K562 (cell line): ENCODE results near the gene EZH1. TPM values are rescaled to one million over a fixed set of nuclear protein-coding genes. Genes with fewer than 3 reads are reported as not detected.
A peak's percentile ranks its signal among the peaks of the same experiment; 100 is the strongest.

Source experiments
- ATAC-seq: fragments of 200-7000 bp; cut with Tn5 transposase; 3 replicates; pipeline ENCODE4 v1.9.1; 2020; ENCODE audit warnings: moderate library complexity
- BruUV-seq: library from RNA; stranded (reverse); fragments of 400-500 nt; replicated peaks from 2 replicates; lab custom pipeline; 2021; lab: Mats Ljungman, UMichigan
- CTCF ChIA-PET: fragments of 300-600 bp; formaldehyde crosslinking; extraction: SDS; loops from one replicate; lab custom pipeline; 2021; ENCODE audit warnings: low intra/inter-chr PET ratio; lab: Yijun Ruan, JAX
- POLR2A ChIA-PET: fragments of 300-600, 350-650 bp; sonication (Branson Sonifier 250); formaldehyde crosslinking; extraction: SDS; loops from one replicate; lab custom pipeline; 2021; ENCODE audit warnings: antibody characterized with exemption, inconsistent platforms; lab: Yijun Ruan, JAX
- DNase-seq, 4 experiments: peaks; one replicate each; pipeline versions ENCODE4 v3.0.0 to v3.0.0-alpha.2; 2011 to 2018; ENCODE audit warnings: low spot score in 3 of 4, mixed read lengths in 3 of 4; ENCODE audit errors: extremely low read depth in 1 of 4
- FAIRE-seq: peaks from 2 replicates; lab custom pipeline; 2011; peaks lifted over from hg19 to GRCh38; lab: Jason Lieb, UNC
- H2AFZ ChIP-seq: 2 replicates; pipeline ENCODE4 v1.6.0; 2011; ENCODE audit warnings: low read depth, low read length, control low read depth, inconsistent platforms
- H3K27ac ChIP-seq: fragments of 200-600 bp; 3 replicates; pipeline ENCODE4 v1.8.0; 2011; ENCODE audit warnings: low read depth, mild to moderate bottlenecking, control low read depth, inconsistent platforms, low read length, moderate library complexity, mixed read lengths; ENCODE audit errors: extremely low read depth
- H3K27me3 ChIP-seq, 2 experiments: fragments of 300-600 bp in 1 of 2; 2 replicates in 1 of 2; 3 replicates in 1 of 2; pipeline versions ENCODE4 v1.6.0 to v1.8.0; 2011; ENCODE audit warnings: inconsistent platforms in 2 of 2, low read length in 2 of 2, mild to moderate bottlenecking in 1 of 2, mixed read lengths in 1 of 2, moderate library complexity in 1 of 2; ENCODE audit not compliant: control insufficient read depth in 2 of 2, insufficient read depth in 2 of 2
- H3K36me3 ChIP-seq: fragments of 300-600 bp; 3 replicates; pipeline ENCODE4 v1.8.0; 2011; ENCODE audit warnings: mild to moderate bottlenecking, low read length, inconsistent platforms; ENCODE audit not compliant: control insufficient read depth, insufficient read depth
- H3K4me1 ChIP-seq, 2 experiments: fragments of 200-600 bp in 1 of 2; replicated peaks in 1 of 2; 2 replicates in 1 of 2; 3 replicates in 1 of 2; pipeline versions ENCODE4 v1.5.1 to v1.8.0; 2011; ENCODE audit warnings: inconsistent platforms in 2 of 2, low read length in 2 of 2, mild to moderate bottlenecking in 1 of 2, mixed read lengths in 1 of 2, moderate library complexity in 1 of 2; ENCODE audit not compliant: control insufficient read depth in 2 of 2, insufficient read depth in 2 of 2
- H3K4me2 ChIP-seq: 2 replicates; pipeline ENCODE4 v1.6.1; 2011; ENCODE audit warnings: low read length, control low read depth, inconsistent platforms, mixed read lengths; ENCODE audit not compliant: insufficient read depth
- H3K4me3 ChIP-seq: fragments of 200-600 bp; sonication (generic), shearing (Covaris generic); 2 replicates; pipeline ENCODE4 v1.5.1; 2016; ENCODE audit warnings: control low read depth, inconsistent platforms
- H3K79me2 ChIP-seq: fragments of 200-600 bp; 3 replicates; pipeline ENCODE4 v1.8.0; 2011; ENCODE audit warnings: low read length, inconsistent platforms; ENCODE audit not compliant: control insufficient read depth, insufficient read depth
- H3K9ac ChIP-seq, 2 experiments: 2 replicates each; pipeline versions ENCODE4 v1.6.0 to v1.6.1; 2011; ENCODE audit warnings: low read depth in 2 of 2, low read length in 2 of 2, control low read depth in 1 of 2, inconsistent platforms in 1 of 2, mild to moderate bottlenecking in 1 of 2, mixed read lengths in 1 of 2; ENCODE audit not compliant: insufficient read depth in 1 of 2
- H3K9me1 ChIP-seq: one replicate; pipeline ENCODE4 v1.6.0; 2011; ENCODE audit warnings: inconsistent platforms, mild to moderate bottlenecking, low read length, moderate library complexity; ENCODE audit not compliant: control insufficient read depth, insufficient read depth
- H3K9me3 ChIP-seq: replicated peaks from 2 replicates; pipeline ENCODE4 v1.5.1; 2011; ENCODE audit warnings: low read depth, low read length, inconsistent platforms; ENCODE audit not compliant: control insufficient read depth, insufficient read depth
- H4K20me1 ChIP-seq: replicated peaks from 2 replicates; pipeline ENCODE4 v1.6.1; 2011; ENCODE audit warnings: low read length, inconsistent platforms, mixed read lengths; ENCODE audit not compliant: control insufficient read depth, insufficient read depth
- KDM1A ChIP-seq, 2 experiments: fragments of 450-650 bp; IDR thresholded peaks; 2 replicates each; pipeline ENCODE4 v1.6.1; 2016; ENCODE audit warnings: mild to moderate bottlenecking in 2 of 2
- POU5F1 ChIP-seq: fragments of 150-350 bp; IDR thresholded peaks from 2 replicates; pipeline ENCODE4 v1.6.1; 2014; ENCODE audit warnings: borderline replicate concordance, low read length, low read depth, mild to moderate bottlenecking; ENCODE audit not compliant: partially characterized antibody
- WGBS: fragments of 100-300 bp; shearing (Covaris generic); methylation state at CpG from one replicate; pipeline ENCODE4 v1.1.6; 2016; ENCODE audit warnings: low coverage, mixed read lengths; ENCODE audit not compliant: insufficient coverage; ENCODE audit errors: missing lambda C conversion rate; 5-methylcytosine and 5-hydroxymethylcytosine counted together
- in situ Hi-C: fragments of 300-500 bp; cut with MboI; formaldehyde crosslinking; loops from 4 replicates; pipeline ENCODE4 v1.15.0; 2018; ENCODE audit warnings: inconsistent platforms, mixed read lengths
- intact Hi-C: fragments of 100-400 bp; cut with micrococcal nuclease; formaldehyde crosslinking; loops from 2 replicates; pipeline ENCODE4 v1.14.2; 2022
- polyA plus RNA-seq, 8 experiments: library from polyadenylated mRNA; depleted of rRNA in 4 of 8; stranded (reverse) in 5 of 8; unstranded in 3 of 8; fragments of >200 nt; fragmentation: Nextera tagmentation in 2 of 8; fragmentation: Illumina TruSeq in 1 of 8; extraction: Ambion mirVana in 2 of 8; extraction: Trizol in 1 of 8; gene quantifications; 2 replicates each; pipeline versions ENCODE4 v1.2.1 to v1.2.3, GENCODE V29; 2011 to 2014; ENCODE audit warnings: inconsistent platforms in 1 of 8, missing spikeins in 1 of 8
- total RNA-seq, 7 experiments: library from RNA; depleted of rRNA in 6 of 7; stranded (reverse); fragments of >200 nt in 6 of 7; fragmentation: Illumina TruSeq in 2 of 7; extraction: Trizol in 2 of 7; gene quantifications; 2 replicates each; pipeline versions ENCODE4 v1.2.1 to v1.2.3, GENCODE V29; 2011 to 2021; ENCODE audit warnings: low replicate concordance in 1 of 7

EZH1 gene
- total and polyA plus RNA-seq, 9 of the 15 experiments (the other 6 are each of a cell fraction or from before 2014, with no cell fraction given), result 8.6 to 40.8 (median 22.9) TPM

- Histone ChIP-seq H3K4me2 (peak overlapping the region; percentile 85), H3K4me1 (peaks cover 26 to 74% of the 10 kb centered on the region in 2 experiments), H3K27ac (peak overlapping the region; percentile 48; the same call in 2 of the 3 replicates), H3K36me3 (peaks cover 41% of the 10 kb centered on the region; the same call in 1 of the 3 replicates), H3K27me3 (no peaks in the 10 kb centered on the region), H3K9ac (peak overlapping the region; percentile 51 to 94), H3K9me3 (no peaks in the 10 kb centered on the region), H3K9me1 (no peaks in the 10 kb centered on the region), H2AFZ (no peak overlapping the region), H3K4me3 (peak overlapping the region; percentile 61), H3K79me2 (peaks cover 36% of the 10 kb centered on the region), H4K20me1 (peaks cover 5% of the 10 kb centered on the region)
- CTCF ChIA-PET, result no interaction called here
- peak in 1 of 2 experiments; percentile 59; a peak in 1 of 4 replicates for TF ChIP-seq KDM1A (IDR thresholded peaks at IDR 0.05)
- TF ChIP-seq POU5F1, result no peak
- ATAC-seq (no peak), DNase-seq (peak in 1 of 4 experiments; percentile 39), FAIRE-seq (peak; percentile 75)
- no TSS peak for BruUV-seq
- in situ Hi-C loops (no loop called here), intact Hi-C loops (loop anchor here (5.0 kb wide), 1 partner anchor 68 kb away; the partner anchor contains the start of genes RETREG3 and TUBG1)
- WGBS, result 69% methylated on average over 4 of the region's 9 CpGs
- POLR2A ChIA-PET, result interaction anchor here (0.6 kb wide), 1 partner anchor 149 kb away, joined by 3 read pairs; the partner anchor contains the start of gene BECN1
These were observed 70.0 kb downstream of the EZH1 start for GRCh38 chr17:42674755-42675347.
